BE2C (cell line): ENCODE measurements around the gene MED13.

ENCODE experiments used
- DNase-seq: peaks from one replicate; pipeline ENCODE4 v3.0.0-alpha.2; 2020
- H3K27me3 ChIP-seq: fragments of 250-450 bp; sonication (Bioruptor Pico); 2 replicates; pipeline ENCODE4 v1.5.1; 2020; ENCODE audit warnings: mild to moderate bottlenecking
- H3K36me3 ChIP-seq: fragments of 250-450 bp; sonication (Bioruptor Pico); 2 replicates; pipeline ENCODE4 v1.5.1; 2020; ENCODE audit warnings: mild to moderate bottlenecking
- H3K4me1 ChIP-seq: fragments of 250-450 bp; sonication (Bioruptor Pico); 2 replicates; pipeline ENCODE4 v1.5.1; 2020
- H3K4me3 ChIP-seq: 2 replicates; pipeline ENCODE4 v1.5.1; 2011; ENCODE audit warnings: low read depth, low read length
- H3K9me3 ChIP-seq: fragments of 250-450 bp; sonication (Bioruptor Pico); 2 replicates; pipeline ENCODE4 v1.5.1; 2020
- TF ChIP-seq, protein P1 (sequence below): IDR thresholded peaks from 2 replicates; pipeline ENCODE4 v1.5.1; 2012; ENCODE audit warnings: mild to moderate bottlenecking, low read depth, low read length

The MED13 gene

DNA sequence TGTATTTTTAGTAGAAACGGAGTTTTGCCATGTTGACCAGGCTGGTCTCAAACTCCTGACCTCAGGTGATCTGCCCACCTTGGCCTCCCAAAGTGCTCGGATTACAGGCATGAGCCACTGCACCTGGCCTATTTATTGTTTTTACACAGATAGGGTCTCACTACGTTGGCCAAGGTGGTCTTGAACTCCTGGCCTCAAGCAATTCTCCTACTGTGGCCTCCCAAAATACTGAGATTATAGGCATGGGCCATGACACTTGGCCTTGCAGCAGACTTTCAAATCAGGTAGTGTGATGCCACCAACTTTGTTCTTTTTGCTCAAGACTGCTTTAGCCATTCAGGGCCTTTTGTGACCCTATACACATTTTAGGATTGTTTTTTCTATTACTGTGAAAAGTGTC is 75.6 kb downstream of the MED13 start:
- Histone ChIP-seq H3K27me3 (no peaks in the 10 kb centered on the region), H3K9me3 (no peaks in the 10 kb centered on the region), H3K4me3 (no peak overlapping the region), H3K4me1 (no peaks in the 10 kb centered on the region), H3K36me3 (peaks cover 60% of the 10 kb centered on the region)
- TF ChIP-seq, protein P1, sequence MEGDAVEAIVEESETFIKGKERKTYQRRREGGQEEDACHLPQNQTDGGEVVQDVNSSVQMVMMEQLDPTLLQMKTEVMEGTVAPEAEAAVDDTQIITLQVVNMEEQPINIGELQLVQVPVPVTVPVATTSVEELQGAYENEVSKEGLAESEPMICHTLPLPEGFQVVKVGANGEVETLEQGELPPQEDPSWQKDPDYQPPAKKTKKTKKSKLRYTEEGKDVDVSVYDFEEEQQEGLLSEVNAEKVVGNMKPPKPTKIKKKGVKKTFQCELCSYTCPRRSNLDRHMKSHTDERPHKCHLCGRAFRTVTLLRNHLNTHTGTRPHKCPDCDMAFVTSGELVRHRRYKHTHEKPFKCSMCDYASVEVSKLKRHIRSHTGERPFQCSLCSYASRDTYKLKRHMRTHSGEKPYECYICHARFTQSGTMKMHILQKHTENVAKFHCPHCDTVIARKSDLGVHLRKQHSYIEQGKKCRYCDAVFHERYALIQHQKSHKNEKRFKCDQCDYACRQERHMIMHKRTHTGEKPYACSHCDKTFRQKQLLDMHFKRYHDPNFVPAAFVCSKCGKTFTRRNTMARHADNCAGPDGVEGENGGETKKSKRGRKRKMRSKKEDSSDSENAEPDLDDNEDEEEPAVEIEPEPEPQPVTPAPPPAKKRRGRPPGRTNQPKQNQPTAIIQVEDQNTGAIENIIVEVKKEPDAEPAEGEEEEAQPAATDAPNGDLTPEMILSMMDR = no peak
- no peak for DNase-seq

DNA sequence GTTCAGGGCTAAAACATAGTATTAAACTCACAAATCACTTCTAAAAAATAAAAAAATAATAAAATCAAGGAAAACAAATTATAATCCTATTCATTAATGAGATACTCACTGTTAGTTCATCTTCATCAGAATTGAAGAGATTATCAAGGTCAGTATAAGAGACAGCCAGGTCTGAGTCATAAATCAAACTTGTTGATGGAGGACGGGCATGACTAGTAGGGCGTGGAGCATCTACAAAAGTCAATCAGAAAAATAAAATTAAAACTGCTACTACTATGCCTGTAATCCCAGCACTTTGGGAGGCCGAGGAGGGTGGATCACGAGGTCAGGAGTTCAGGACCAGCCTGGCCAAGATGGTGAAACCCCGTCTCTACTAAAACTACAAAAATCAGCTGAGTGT is 78.2 kb downstream of the MED13 start:
- no peak for DNase-seq
- peaks cover 68% of the 10 kb centered on the region for H3K36me3 ChIP-seq
- no peaks in the 10 kb centered on the region for H3K27me3 ChIP-seq
- no peak overlapping the region for H3K4me3 ChIP-seq
- no peaks in the 10 kb centered on the region for H3K4me1 ChIP-seq
- H3K9me3 ChIP-seq = no peaks in the 10 kb centered on the region
- TF ChIP-seq, protein P1 = no peak

DNA sequence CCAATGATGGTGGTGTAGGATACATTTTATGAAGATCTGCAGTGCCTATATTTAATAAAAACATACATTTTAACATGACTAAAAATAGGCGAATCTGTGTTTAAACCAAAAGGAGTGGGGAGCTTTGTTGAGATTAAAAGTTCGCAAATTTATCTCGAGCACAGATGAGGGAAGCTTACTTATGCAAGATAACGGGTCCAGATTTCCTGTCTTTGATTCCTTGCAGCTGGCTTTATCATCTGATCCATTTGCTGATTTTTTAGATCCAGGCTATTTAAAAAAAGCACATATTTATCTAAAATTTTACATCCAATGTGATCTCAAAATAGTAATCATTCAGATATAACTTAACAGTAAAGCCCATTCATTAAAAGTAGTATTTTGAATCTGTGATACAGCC is 80.3 kb downstream of the MED13 start:
- Histone ChIP-seq H3K36me3 (peaks cover 74% of the 10 kb centered on the region), H3K4me3 (no peak overlapping the region), H3K4me1 (no peaks in the 10 kb centered on the region), H3K27me3 (no peaks in the 10 kb centered on the region), H3K9me3 (no peaks in the 10 kb centered on the region)
- no peak for DNase-seq
- TF ChIP-seq, protein P1 = no peak

DNA sequence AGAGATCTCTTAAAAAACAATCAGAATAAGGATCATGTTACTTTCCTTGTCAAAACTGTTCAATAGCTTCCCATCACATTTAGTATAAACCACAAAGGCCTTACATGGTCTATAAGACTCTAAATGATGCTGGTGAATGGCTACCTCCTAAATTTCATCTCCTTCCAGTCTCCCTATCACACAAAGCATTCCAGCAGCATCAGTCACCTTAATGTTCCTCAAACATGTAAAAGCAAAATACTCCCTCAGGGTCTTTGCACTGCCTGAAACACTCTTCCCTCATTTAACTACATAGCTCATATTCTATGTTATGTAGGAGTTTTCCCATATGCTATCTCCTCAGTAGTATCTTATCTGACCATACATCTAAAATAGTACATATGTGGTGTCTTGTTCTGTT is 83.8 kb downstream of the MED13 start:
- Histone ChIP-seq H3K27me3 (no peaks in the 10 kb centered on the region), H3K9me3 (no peaks in the 10 kb centered on the region), H3K36me3 (peaks cover 88% of the 10 kb centered on the region), H3K4me3 (no peak overlapping the region), H3K4me1 (no peaks in the 10 kb centered on the region)
- TF ChIP-seq, protein P1 = no peak
- no peak for DNase-seq

DNA sequence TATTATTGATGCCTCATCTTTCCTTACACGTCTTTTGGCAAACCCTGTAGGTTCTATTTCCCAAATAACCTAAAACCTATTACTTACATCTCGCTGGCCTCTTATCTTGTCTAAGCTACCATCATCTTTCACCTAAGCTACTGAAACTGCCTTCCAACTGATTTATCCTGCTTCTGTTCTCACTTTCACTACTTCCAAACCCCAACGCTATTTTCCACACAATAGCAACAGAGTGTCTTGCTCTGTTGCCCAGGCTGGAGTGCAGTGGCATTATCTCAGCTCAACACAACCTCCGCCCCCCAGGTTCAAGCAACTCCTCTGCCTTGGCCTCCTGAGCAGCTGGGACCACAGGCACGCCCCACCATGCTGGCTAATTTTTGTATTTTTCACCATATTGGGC is 84.5 kb downstream of the MED13 start:
- Histone ChIP-seq H3K4me1 (no peaks in the 10 kb centered on the region), H3K4me3 (no peak overlapping the region), H3K9me3 (no peaks in the 10 kb centered on the region), H3K27me3 (no peaks in the 10 kb centered on the region), H3K36me3 (peaks cover 89% of the 10 kb centered on the region)
- no peak for DNase-seq
- TF ChIP-seq, protein P1 = no peak

DNA sequence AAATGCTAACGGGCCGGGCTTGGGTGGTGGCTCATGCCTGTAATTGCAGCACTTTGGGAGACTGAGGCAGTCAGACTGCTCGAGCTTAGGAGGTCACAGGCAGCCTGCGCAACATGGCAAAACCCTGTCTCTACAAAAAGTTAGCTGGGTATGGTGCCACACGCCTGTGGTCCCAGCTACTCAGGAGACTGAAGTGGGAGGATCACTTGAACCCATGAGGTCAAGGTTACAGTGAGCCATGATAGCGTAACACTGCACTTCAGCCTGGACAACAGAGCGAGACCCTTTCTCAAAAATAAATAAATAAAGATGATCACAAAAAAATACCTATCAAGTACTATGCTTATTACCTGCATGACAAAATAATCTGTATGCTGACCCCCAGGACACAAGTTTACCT is 91.0 kb downstream of the MED13 start:
- DNase-seq = no peak
- TF ChIP-seq, protein P1 = no peak
- Histone ChIP-seq H3K36me3 (peaks cover 77% of the 10 kb centered on the region), H3K4me1 (no peaks in the 10 kb centered on the region), H3K9me3 (no peaks in the 10 kb centered on the region), H3K27me3 (no peaks in the 10 kb centered on the region), H3K4me3 (no peak overlapping the region)
